H9 (cell line): ENCODE measurements around the gene ARHGEF7. TPM values are rescaled to one million over a fixed set of nuclear protein-coding genes. Genes with fewer than 3 reads are reported as not detected.

Experiments used
- DNase-seq: peaks from one replicate; pipeline ENCODE4 v3.0.0-alpha.2; 2017
- H2AFZ ChIP-seq: one replicate; pipeline ENCODE4 v1.6.1; 2013; ENCODE audit warnings: mild to moderate bottlenecking, low read length, control low read depth, moderate library complexity
- H2AK5ac ChIP-seq: 2 replicates; pipeline ENCODE4 v1.6.1; 2013; ENCODE audit warnings: low read length, control low read depth, mixed read lengths; ENCODE audit not compliant: insufficient read length
- H2BK120ac ChIP-seq: one replicate; pipeline ENCODE4 v1.6.1; 2013; ENCODE audit warnings: low read depth, mild to moderate bottlenecking, low read length, control low read depth, inconsistent platforms; ENCODE audit not compliant: poor library complexity, severe bottlenecking
- H2BK12ac ChIP-seq: 2 replicates; pipeline ENCODE4 v1.6.1; 2013; ENCODE audit warnings: low read length, control low read depth, mixed read lengths, low read depth; ENCODE audit not compliant: insufficient read length
- H2BK15ac ChIP-seq: 2 replicates; pipeline ENCODE4 v1.6.1; 2013; ENCODE audit warnings: low read depth, low read length, control low read depth
- H2BK20ac ChIP-seq: one replicate; pipeline ENCODE4 v1.6.1; 2013; ENCODE audit warnings: low read depth, mild to moderate bottlenecking, low read length, control low read depth, inconsistent platforms; ENCODE audit not compliant: poor library complexity, severe bottlenecking
- H2BK5ac ChIP-seq: 2 replicates; pipeline ENCODE4 v1.6.1; 2013; ENCODE audit warnings: low read length, control low read depth, mixed read lengths; ENCODE audit not compliant: insufficient read length
- H3K14ac ChIP-seq: 2 replicates; pipeline ENCODE4 v1.6.1; 2013; ENCODE audit warnings: low read length, control low read depth; ENCODE audit not compliant: insufficient read depth
- H3K18ac ChIP-seq: 2 replicates; pipeline ENCODE4 v1.6.1; 2013; ENCODE audit warnings: low read depth, mild to moderate bottlenecking, mixed read lengths, low read length, control low read depth; ENCODE audit not compliant: insufficient read length
- H3K23ac ChIP-seq: 2 replicates; pipeline ENCODE4 v1.6.1; 2013; ENCODE audit warnings: low read length, control low read depth, mixed read lengths, low read depth; ENCODE audit not compliant: insufficient read length
- H3K23me2 ChIP-seq: 2 replicates; pipeline ENCODE4 v1.6.1; 2013; ENCODE audit warnings: low read depth, mild to moderate bottlenecking, mixed read lengths, low read length, control low read depth; ENCODE audit not compliant: insufficient read length, poor library complexity, severe bottlenecking
- H3K27ac ChIP-seq: 2 replicates; pipeline ENCODE4 v1.5.1; 2013; ENCODE audit warnings: low read length, control low read depth, mixed read lengths, low read depth; ENCODE audit not compliant: insufficient read length
- H3K27me3 ChIP-seq: 2 replicates; pipeline ENCODE4 v1.6.1; 2013; ENCODE audit warnings: low read length, control low read depth, inconsistent platforms; ENCODE audit not compliant: insufficient read depth
- H3K4ac ChIP-seq: 2 replicates; pipeline ENCODE4 v1.6.1; 2013; ENCODE audit warnings: low read depth, mild to moderate bottlenecking, control low read depth, inconsistent platforms, low read length, moderate library complexity
- H3K4me1 ChIP-seq: 2 replicates; pipeline ENCODE4 v1.6.1; 2013; ENCODE audit warnings: low read length, control low read depth, inconsistent platforms; ENCODE audit not compliant: insufficient read depth
- H3K4me2 ChIP-seq: 2 replicates; pipeline ENCODE4 v1.6.1; 2013; ENCODE audit warnings: low read length, control low read depth, mixed read lengths; ENCODE audit not compliant: insufficient read length, insufficient read depth
- H3K56ac ChIP-seq: 2 replicates; pipeline ENCODE4 v1.6.1; 2013; ENCODE audit warnings: low read depth, mild to moderate bottlenecking, mixed read lengths, low read length, control low read depth; ENCODE audit not compliant: insufficient read length
- H3K79me1 ChIP-seq: 2 replicates; pipeline ENCODE4 v1.6.1; 2013; ENCODE audit warnings: low read depth, mild to moderate bottlenecking, moderate library complexity, low read length, control low read depth, inconsistent platforms; ENCODE audit not compliant: insufficient read depth, poor library complexity, severe bottlenecking
- H3K79me2 ChIP-seq: 2 replicates; pipeline ENCODE4 v1.6.1; 2013; ENCODE audit warnings: low read length, control low read depth, inconsistent platforms; ENCODE audit not compliant: insufficient read depth
- H3K9ac ChIP-seq: 2 replicates; pipeline ENCODE4 v1.6.1; 2013; ENCODE audit warnings: low read length, control low read depth, mixed read lengths; ENCODE audit not compliant: insufficient read length; ENCODE audit errors: extremely low read depth
- H3K9me3 ChIP-seq: one replicate; pipeline ENCODE4 v1.6.1; 2013; ENCODE audit warnings: low read depth, low read length, inconsistent platforms; ENCODE audit not compliant: control insufficient read depth
- H3T11ph ChIP-seq: one replicate; pipeline ENCODE4 v1.6.1; 2013; ENCODE audit warnings: mild to moderate bottlenecking, low read length, control low read depth, inconsistent platforms
- H4K20me1 ChIP-seq: one replicate; pipeline ENCODE4 v1.6.1; 2013; ENCODE audit not compliant: control insufficient read depth, insufficient read length, insufficient read depth
- H4K5ac ChIP-seq: 2 replicates; pipeline ENCODE4 v1.6.1; 2013; ENCODE audit warnings: low read depth, mild to moderate bottlenecking, mixed read lengths, low read length, control low read depth; ENCODE audit not compliant: insufficient read length
- H4K8ac ChIP-seq: replicated peaks from 2 replicates; pipeline ENCODE4 v1.6.1; 2013; ENCODE audit warnings: low read length, control low read depth, mixed read lengths, low read depth; ENCODE audit not compliant: insufficient read length
- H4K91ac ChIP-seq: 2 replicates; pipeline ENCODE4 v1.6.1; 2013; ENCODE audit warnings: low read depth, mild to moderate bottlenecking, moderate library complexity, mixed read lengths, low read length, control low read depth; ENCODE audit not compliant: insufficient read length
- H3K27ac Mint-ChIP-seq, 3 experiments: 2 replicates in 2 of 3; 3 replicates in 1 of 3; pipeline ENCODE4 v1.8.0; 2020 to 2021; ENCODE audit warnings: mixed read lengths in 3 of 3, mild to moderate bottlenecking in 1 of 3, moderate library complexity in 1 of 3
- H3K27me3 Mint-ChIP-seq: 2 replicates; pipeline ENCODE4 v1.8.0; 2021; ENCODE audit warnings: low read depth, mild to moderate bottlenecking, moderate library complexity, mixed read lengths
- H3K36me3 Mint-ChIP-seq, 3 experiments: 2 replicates in 2 of 3; 3 replicates in 1 of 3; pipeline ENCODE4 v1.8.0; 2020 to 2021; ENCODE audit warnings: low read depth in 3 of 3, mixed read lengths in 3 of 3; ENCODE audit not compliant: insufficient read depth in 1 of 3
- H3K4me1 Mint-ChIP-seq, 2 experiments: 2 replicates each; pipeline ENCODE4 v1.8.0; 2020; ENCODE audit warnings: mixed read lengths in 2 of 2
- H3K4me3 Mint-ChIP-seq, 2 experiments: 2 replicates in 1 of 2; 3 replicates in 1 of 2; pipeline ENCODE4 v1.8.0; 2020 to 2021; ENCODE audit warnings: mild to moderate bottlenecking in 2 of 2, mixed read lengths in 2 of 2, moderate library complexity in 1 of 2
- H3K9me3 Mint-ChIP-seq, 2 experiments: 2 replicates in 1 of 2; 3 replicates in 1 of 2; pipeline ENCODE4 v1.8.0; 2020; ENCODE audit warnings: mild to moderate bottlenecking in 2 of 2, mixed read lengths in 2 of 2, moderate library complexity in 1 of 2
- CTCF ChIP-seq: fragments of 200-600 bp; sonication (generic); conservative IDR thresholded peaks from 3 replicates; pipeline ENCODE4 v1.8.0; 2021; ENCODE audit warnings: antibody characterized with exemption, mild to moderate bottlenecking
- WGBS: extraction: QIAGEN DNeasy Blood & Tissue Kit; methylation state at CpG from one replicate; pipeline ENCODE4 v1.1.7; 2013; ENCODE audit warnings: missing lambda C conversion rate, low lambda C conversion rate, mixed read lengths; ENCODE audit not compliant: insufficient read length; ENCODE audit errors: extremely low coverage; 5-methylcytosine and 5-hydroxymethylcytosine counted together
- total RNA-seq: library from RNA; stranded (reverse); gene quantifications from 2 replicates; pipeline ENCODE4 v1.2.1, GENCODE V29; 2021

ARHGEF7 gene
- total RNA-seq, 1 experiment from 2014 or later, result 51.9 TPM

GRCh38 chr13:111171629-111172028, 56.5 kb downstream of the ARHGEF7 start:
- Mint-ChIP-seq H3K4me1 (peaks cover 11 to 16% of the 10 kb centered on the region in 2 experiments), H3K36me3 (peaks cover 13 to 22% (median 17%) of the 10 kb centered on the region in 3 experiments), H3K27me3 (no peaks in the 10 kb centered on the region), H3K9me3 (no peaks in the 10 kb centered on the region), H3K4me3 (no peak overlapping the region), H3K27ac (0 out of 7 replicates have a peak overlapping the region, but pooled peaks of 1 of the 3 experiments have one; percentile 45)
- Histone ChIP-seq H2AK5ac (no peak overlapping the region), H3K4ac (no peak overlapping the region), H4K5ac (no peak overlapping the region), H4K8ac (no peak overlapping the region), H2BK12ac (no peak overlapping the region), H3K56ac (no peak overlapping the region), H3T11ph (no peak overlapping the region), H2BK15ac (no peak overlapping the region), H2BK20ac (no peak overlapping the region), H2BK5ac (no peak overlapping the region), H3K9me3 (no peaks in the 10 kb centered on the region), H3K27ac (no peak overlapping the region), H3K79me2 (peaks cover 42% of the 10 kb centered on the region), H4K20me1 (peaks cover 2% of the 10 kb centered on the region), H3K14ac (no peak overlapping the region), H3K18ac (no peak overlapping the region), H3K79me1 (peaks cover 13% of the 10 kb centered on the region), H3K4me1 (peaks cover 4% of the 10 kb centered on the region; the same call in 1 of the 2 replicates), H3K27me3 (no peaks in the 10 kb centered on the region; the same call in 1 of the 2 replicates), H3K4me2 (no peak overlapping the region), H3K23ac (no peak overlapping the region), H2BK120ac (no peak overlapping the region), H3K9ac (no peak overlapping the region), H3K23me2 (no peaks in the 10 kb centered on the region), H4K91ac (no peak overlapping the region), H2AFZ (no peak overlapping the region)
- no peak for TF ChIP-seq CTCF
- WGBS, result no CpG with 5 or more reads among the region's 2 CpGs
- DNase-seq, result no peak
